Mucosa of descending colon (tissue), 3 donors: Measurements from ENCODE around the gene ACSL4. TPM values are rescaled to one million over a fixed set of nuclear protein-coding genes. Genes with fewer than 3 reads are reported as not detected.
"Not testable (repeated sequence)": the region's sequence is repeated elsewhere in the genome, so short reads cannot be mapped to it uniquely, and the experiment has no call there.

Source experiments
- ATAC-seq: fragments of 200-7000 bp; cut with Tn5 transposase; one replicate; pipeline ENCODE4 v1.9.1; 2020; ENCODE audit warnings: mild to moderate bottlenecking, moderate library complexity
- DNase-seq, 3 donors: peaks; one replicate each; pipeline ENCODE4 v3.0.0-alpha.2; 2020
- H3K36me3 ChIP-seq: fragments of 200-600 bp; one replicate; pipeline ENCODE4 v1.8.0; 2021; ENCODE audit warnings: low read depth, mild to moderate bottlenecking
- H3K4me1 ChIP-seq: fragments of 200-600 bp; one replicate; pipeline ENCODE4 v1.8.0; 2021; ENCODE audit warnings: low read depth, mild to moderate bottlenecking
- H3K4me3 ChIP-seq: fragments of 200-600 bp; one replicate; pipeline ENCODE4 v1.8.0; 2021; ENCODE audit warnings: mild to moderate bottlenecking
- H3K9me3 ChIP-seq: fragments of 200-600 bp; one replicate; pipeline ENCODE4 v1.8.0; 2021; ENCODE audit warnings: mild to moderate bottlenecking
- CTCF ChIP-seq: fragments of 200-600 bp; IDR thresholded peaks from one replicate; pipeline ENCODE4 v1.8.0; 2022; ENCODE audit warnings: antibody characterized with exemption, mild to moderate bottlenecking
- intact Hi-C, 2 donors: fragments of 100-400 bp; cut with DNase I in 1 of 2; cut with micrococcal nuclease in 1 of 2; formaldehyde crosslinking; loops; one replicate each; pipeline versions ENCODE4 v1.11.0 to v1.11.1; 2022; cut with DNase I, micrococcal nuclease
- total RNA-seq, 3 donors: library from RNA; stranded (reverse); fragmentation: NEBNext Ultra II Directional in 2 of 3; extraction: Animal tissue kit (Norgen Biotek cat#: 25700) in 2 of 3; gene quantifications; one replicate each; pipeline versions ENCODE4 v1.2.1 to v1.2.4, GENCODE V29; 2021 to 2023
- donor health status: DM: no; HTN: no; CAD: no; lungs with moderate emphysema.
- donor health status: DM: no; HTN: no; CAD: no.
- donor health status: DM: no; HTN: yes; CAD: no.

ACSL4 gene
- total RNA-seq, 3 donors from 2014 or later = 9.8 to 28.2 (median 18.4) TPM

GRCh38 chrX:109753256-109753655 is 20.2 kb upstream of the ACSL4 start:
- ATAC-seq (no peak), DNase-seq (no peak)
- H3K4me3 ChIP-seq = no peak overlapping the region
- no peak for TF ChIP-seq CTCF
- H3K4me1 ChIP-seq = no peaks in the 10 kb centered on the region
- H3K9me3 ChIP-seq = no peaks in the 10 kb centered on the region
- H3K36me3 ChIP-seq = no peaks in the 10 kb centered on the region
- intact Hi-C loops = no loop called here

- no peak for ATAC-seq
These were observed 18.6 kb upstream of the ACSL4 start for GRCh38 chrX:109751698-109752097.

GRCh38 chrX:109749207-109749606 is 16.1 kb upstream of the ACSL4 start:
- H3K4me3 ChIP-seq = no peak overlapping the region
- no peak for TF ChIP-seq CTCF
- H3K4me1 ChIP-seq = no peaks in the 10 kb centered on the region
- ATAC-seq (no peak), DNase-seq (no peak)
- intact Hi-C loops = no loop called here
- no peaks in the 10 kb centered on the region for H3K36me3 ChIP-seq
- H3K9me3 ChIP-seq = no peaks in the 10 kb centered on the region

More at GRCh38 chrX:109751698-109752097, 18.6 kb upstream of the ACSL4 start:
- TF ChIP-seq CTCF = no peak
- intact Hi-C loops = no loop called here
- Histone ChIP-seq H3K4me3 (no peak overlapping the region), H3K9me3 (no peaks in the 10 kb centered on the region), H3K4me1 (no peaks in the 10 kb centered on the region), H3K36me3 (no peaks in the 10 kb centered on the region)
- no peak for DNase-seq

GRCh38 chrX:109747681-109748080 is 14.6 kb upstream of the ACSL4 start:
- intact Hi-C loops = no loop called here
- Histone ChIP-seq H3K36me3 (no peaks in the 10 kb centered on the region), H3K4me3 (no peak overlapping the region), H3K9me3 (no peaks in the 10 kb centered on the region), H3K4me1 (no peaks in the 10 kb centered on the region)
- DNase-seq (no peak), ATAC-seq (no peak)
- TF ChIP-seq CTCF = no peak

- DNase-seq (no peak), ATAC-seq (no peak)
- H3K4me1 ChIP-seq = no peaks in the 10 kb centered on the region
- no peaks in the 10 kb centered on the region for H3K36me3 ChIP-seq
- intact Hi-C loops = no loop called here
- no peaks in the 10 kb centered on the region for H3K9me3 ChIP-seq
- H3K4me3 ChIP-seq = no peak overlapping the region
- no peak for TF ChIP-seq CTCF
These were observed 9.7 kb upstream of the ACSL4 start for GRCh38 chrX:109742722-109743121.

GRCh38 chrX:109740896-109741295 is 7.8 kb upstream of the ACSL4 start:
- H3K4me3 ChIP-seq, H3K9me3 ChIP-seq, intact Hi-C loops, DNase-seq, ATAC-seq, H3K4me1 ChIP-seq, H3K36me3 ChIP-seq: not testable (repeated sequence)
